ENCODE measurements around the gene MCU. TPM values are rescaled to one million over a fixed set of nuclear protein-coding genes. Genes with fewer than 3 reads are reported as not detected.

Gene MCU
- total and polyA plus RNA-seq, 2 of the 8 experiments (the other 6 are each of a cell fraction or from before 2014, with no cell fraction given) = 51.6 to 62.2 TPM

DNA sequence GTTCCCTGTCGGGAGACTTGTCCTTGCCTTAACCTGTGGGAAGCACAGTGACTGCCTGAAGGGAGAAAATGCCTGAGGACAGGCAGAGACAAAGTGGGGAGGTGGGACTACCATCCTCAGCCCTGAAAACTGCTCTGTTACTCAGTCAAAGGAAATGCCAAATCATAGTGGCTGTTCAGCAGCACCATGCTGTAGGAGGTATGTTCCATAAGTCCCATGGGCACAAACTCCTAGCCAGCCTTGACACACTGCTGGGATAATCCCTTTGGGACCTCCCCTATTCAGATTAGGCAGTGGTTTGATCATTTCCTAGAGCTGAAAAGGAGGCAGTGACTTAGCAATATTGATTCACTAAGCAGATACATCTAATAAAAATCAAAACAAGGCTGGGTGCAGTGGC, 80.1 kb downstream of the MCU start:
- ChIA-PET CTCF (ENCODE audit: partially characterized antibody) (no interaction called here), POLR2A (ENCODE audit: partially characterized antibody) (interaction anchor here (0.8 to 1.5 kb wide), 3 partner anchors 14 to 80 kb away, joined by 3 to 5 read pairs (median 4); partner anchors contain the start of gene MCU)
- no peak overlapping the region for H4K91ac ChIP-seq (replicated peaks; ENCODE audit: insufficient read length, low read length)
- H2BK12ac ChIP-seq (ENCODE audit: low read depth, low read length) = no peak overlapping the region
- no peaks in the 10 kb centered on the region for H4K20me1 ChIP-seq (replicated peaks in 1 of 2; ENCODE audit: control insufficient read depth in 1 of 2, insufficient read depth in 2 of 2, low read length in 2 of 2)
- no peak overlapping the region for H4K5ac ChIP-seq (ENCODE audit: insufficient read length, low read depth, low read length)
- H3K36me3 ChIP-seq (ENCODE audit: control insufficient read depth in 2 of 4, insufficient read depth in 4 of 4, low read length in 3 of 4) = peaks cover 0 to 3% (median 0%) of the 10 kb centered on the region in 4 experiments; a peak in 1 of 8 replicates
- H2AK5ac ChIP-seq (ENCODE audit: low read depth, low read length) = no peak overlapping the region
- TF ChIP-seq SIN3A (conservative IDR thresholded peaks at IDR 0.05 in 1 of 2, IDR thresholded peaks at IDR 0.05 in 1 of 2; ENCODE audit: low read depth in 1 of 2, low read length in 2 of 2) = no peak
- TF ChIP-seq TEAD4 (IDR thresholded peaks at IDR 0.05; ENCODE audit: low read depth, low read length) = no peak
- TF ChIP-seq, protein P1, sequence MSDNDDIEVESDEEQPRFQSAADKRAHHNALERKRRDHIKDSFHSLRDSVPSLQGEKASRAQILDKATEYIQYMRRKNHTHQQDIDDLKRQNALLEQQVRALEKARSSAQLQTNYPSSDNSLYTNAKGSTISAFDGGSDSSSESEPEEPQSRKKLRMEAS (IDR thresholded peaks at IDR 0.05) = 0 out of 2 replicates have a peak, but pooled peaks have one; percentile 18
- no peak for TF ChIP-seq TBP (IDR thresholded peaks at IDR 0.05; ENCODE audit: low read depth, low read length)
- TF ChIP-seq SP1 (IDR thresholded peaks at IDR 0.05; ENCODE audit: low read depth, low read length) = no peak
- DNase-seq (ENCODE audit: low read depth in 1 of 2, low spot score in 2 of 2) (no peak), FAIRE-seq (no peak)
- no peak overlapping the region for H2BK120ac ChIP-seq (replicated peaks; ENCODE audit: low read depth, low read length)
- H3K4me2 ChIP-seq (ENCODE audit: insufficient read depth in 1 of 2, low read depth in 2 of 2, low read length in 2 of 2) = no peak overlapping the region
- H2BK20ac ChIP-seq (ENCODE audit: low read length) = no peak overlapping the region
- no peak overlapping the region for H3K14ac ChIP-seq (ENCODE audit: insufficient read length)
- H3K27ac ChIP-seq (ENCODE audit: low read depth, low read length) = peak overlapping the region; percentile 20; the same call in 1 of the 2 replicates
- H2BK15ac ChIP-seq (ENCODE audit: low read length) = no peak overlapping the region
- no peak overlapping the region for H3K9ac ChIP-seq (replicated peaks in 1 of 4; ENCODE audit: extremely low read depth in 1 of 4, low read depth in 3 of 4, low read length in 3 of 4)
- no peak overlapping the region for H3K4me3 ChIP-seq (ENCODE audit: extremely low read depth in 1 of 4, insufficient read depth in 2 of 4, low read depth in 3 of 4, low read length in 4 of 4)
- H3K79me1 ChIP-seq (ENCODE audit: low read depth, low read length) = peaks cover 4% of the 10 kb centered on the region; the same call in 1 of the 2 replicates
- no peak overlapping the region for H3K4ac ChIP-seq (replicated peaks; ENCODE audit: insufficient read length, low read depth, low read length)
- H3K27me3 ChIP-seq (replicated peaks in 1 of 4; ENCODE audit: control insufficient read depth in 3 of 4, extremely low read depth in 1 of 4, insufficient read depth in 3 of 4, low read length in 3 of 4) = no peaks in the 10 kb centered on the region
- peaks cover 0 to 9% (median 1%) of the 10 kb centered on the region in 4 experiments; a peak in 4 of 7 replicates for H3K4me1 ChIP-seq (replicated peaks in 1 of 4; ENCODE audit: control insufficient read depth in 3 of 4, insufficient read depth in 4 of 4, low read length in 3 of 4)
- H2BK5ac ChIP-seq (ENCODE audit: low read depth, low read length) = no peak overlapping the region
- H3K56ac ChIP-seq (replicated peaks; ENCODE audit: insufficient read length, low read depth, low read length) = no peak overlapping the region
- no peaks in the 10 kb centered on the region for H3K23me2 ChIP-seq (ENCODE audit: low read depth, low read length)
- 100% methylated on average over 1 of the region's 1 CpG; no CpG with 5 or more reads in 1 of the 2 experiments for WGBS, 2 experiments (ENCODE audit: extremely low coverage in 1 of 2, insufficient coverage in 1 of 2, insufficient read length in 1 of 2, insufficient replicate concordance in 2 of 2, low coverage in 1 of 2, low lambda C conversion rate in 2 of 2, missing lambda C conversion rate in 1 of 2)
- H3K79me2 ChIP-seq (ENCODE audit: control insufficient read depth in 1 of 2, insufficient read depth in 2 of 2, low read length in 2 of 2) = peaks cover 0 to 44% of the 10 kb centered on the region in 2 experiments; a peak in 2 of 4 replicates
- no peak overlapping the region for H4K8ac ChIP-seq (ENCODE audit: extremely low read depth, insufficient read depth, low read length)
- H2AFZ ChIP-seq (ENCODE audit: low read length) = no peak overlapping the region
- H3K18ac ChIP-seq (ENCODE audit: extremely low read depth, low read length) = peak overlapping the region; percentile 91
- no peak overlapping the region for H3K23ac ChIP-seq (ENCODE audit: insufficient read length)
- H3K9me3 ChIP-seq (ENCODE audit: insufficient read depth in 2 of 2, low read depth in 1 of 2, low read length in 1 of 2) = peaks cover 0 to 7% of the 10 kb centered on the region in 2 experiments; a peak in 1 of 4 replicates
